Stimulated activated CD8-positive, alpha-beta memory T cell treated with anti-CD3 and anti-CD28 coated beads, Interleukin-4, amount 100 ng/mL, for 48 hours (primary cell): ENCODE measurements around the gene PLP2.

Experiments
- DNase-seq: peaks from one replicate; pipeline ENCODE4 v3.0.0-alpha.2; 2020

Gene PLP2

DNA sequence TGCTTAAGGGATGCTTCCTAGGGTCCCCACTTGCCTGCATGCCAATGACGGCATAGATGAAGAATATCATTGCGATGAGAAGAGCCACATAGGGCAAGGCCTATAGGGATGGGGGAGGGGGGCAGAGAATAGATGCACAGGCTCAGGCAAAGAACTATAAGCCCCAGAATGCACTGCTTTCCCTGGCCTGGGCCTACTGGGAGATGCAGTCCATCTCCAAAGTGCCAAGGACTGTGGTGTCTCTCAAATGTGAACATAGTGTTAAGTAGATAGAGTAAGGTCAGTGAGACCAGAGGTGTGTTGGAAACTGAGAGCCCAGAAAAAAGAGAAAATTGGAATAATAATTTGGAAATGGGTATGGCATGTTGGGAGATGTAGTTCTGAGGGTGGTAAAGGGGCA, 40.5 kb downstream of the PLP2 start:
- DNase-seq = no peak

DNA sequence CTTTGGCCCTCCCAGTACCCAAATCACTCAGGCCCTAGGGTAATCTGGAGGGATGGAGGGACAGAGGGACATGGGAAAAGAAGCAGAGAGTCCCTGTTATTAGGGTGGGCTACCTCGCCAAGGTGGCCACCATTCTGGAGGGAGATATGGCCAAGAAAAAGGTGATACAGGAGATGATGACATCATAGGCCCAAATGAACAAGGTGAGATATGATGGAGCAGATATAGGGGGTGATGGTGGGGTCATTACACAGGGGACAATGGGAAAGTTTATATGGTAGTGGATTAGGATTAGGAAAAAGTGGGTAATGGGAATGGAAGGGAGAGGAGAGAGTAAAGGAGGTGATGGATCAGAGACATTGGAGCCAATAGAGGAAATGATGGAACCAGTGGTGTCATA, 41.2 kb downstream of the PLP2 start:
- no peak for DNase-seq

DNA sequence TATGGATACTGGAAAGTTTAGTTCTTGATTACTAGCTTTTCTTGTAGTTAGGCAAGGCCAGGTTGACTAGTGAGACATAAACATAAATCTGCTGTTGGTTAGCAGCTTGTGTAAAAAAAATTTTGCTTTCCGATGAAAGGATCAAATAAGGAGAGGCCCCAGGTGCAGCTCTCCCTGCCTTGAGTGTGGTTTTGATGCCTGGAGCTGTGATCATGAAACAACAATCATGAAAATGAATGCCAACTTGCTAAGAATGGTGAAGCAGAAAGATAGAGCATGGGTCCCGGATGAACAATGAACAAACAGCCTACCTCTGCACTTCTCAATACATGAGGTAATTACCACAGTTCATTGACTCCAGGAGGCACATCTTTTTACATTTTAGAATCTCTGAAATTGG, 42.7 kb downstream of the PLP2 start:
- no peak for DNase-seq

DNA sequence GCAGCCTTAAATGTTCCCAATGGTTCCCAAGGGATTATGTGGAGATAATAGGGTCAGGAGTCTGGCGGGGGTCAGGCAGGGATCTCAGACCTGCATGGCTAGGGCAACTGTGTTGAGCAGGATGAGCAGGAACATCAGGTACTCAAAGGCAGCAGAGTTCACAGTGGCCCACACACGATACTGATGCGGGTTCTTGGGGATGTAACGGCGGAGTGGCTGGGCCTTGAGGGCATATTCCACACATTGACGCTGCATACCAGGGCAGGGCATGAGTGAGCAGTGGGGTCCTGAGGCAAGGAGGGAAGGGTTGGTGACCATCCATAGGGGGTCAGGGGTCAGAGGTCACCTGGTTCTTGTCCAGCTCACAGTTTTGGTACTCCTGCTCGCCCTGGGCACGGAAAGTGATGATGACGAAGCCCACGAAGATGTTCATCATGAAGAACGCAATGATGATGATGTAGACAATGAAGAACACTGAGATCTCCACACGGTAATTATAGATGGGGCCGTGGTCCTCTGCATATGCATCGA, 43.4 kb downstream of the PLP2 start:
- no peak for DNase-seq

DNA sequence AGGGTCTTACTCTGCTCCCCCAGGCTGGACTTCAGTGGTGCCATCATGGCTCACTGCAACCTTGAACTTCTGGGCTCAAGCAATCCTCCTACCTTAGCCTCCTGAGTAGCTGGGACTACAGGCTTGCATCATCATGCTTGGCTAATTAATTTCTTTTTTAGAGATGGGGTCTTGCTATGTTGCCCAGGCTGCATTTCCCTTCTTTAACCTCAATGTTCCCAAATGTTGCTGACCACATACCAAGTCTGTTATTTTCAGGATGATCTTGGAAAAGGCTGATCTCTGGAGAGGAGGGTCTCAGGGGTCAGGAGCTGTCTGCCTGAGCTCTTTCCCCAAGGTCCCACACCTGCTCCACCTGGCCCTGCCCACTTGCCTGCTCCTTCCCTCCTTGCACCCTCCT, 48.4 kb downstream of the PLP2 start:
- DNase-seq = no peak

DNA sequence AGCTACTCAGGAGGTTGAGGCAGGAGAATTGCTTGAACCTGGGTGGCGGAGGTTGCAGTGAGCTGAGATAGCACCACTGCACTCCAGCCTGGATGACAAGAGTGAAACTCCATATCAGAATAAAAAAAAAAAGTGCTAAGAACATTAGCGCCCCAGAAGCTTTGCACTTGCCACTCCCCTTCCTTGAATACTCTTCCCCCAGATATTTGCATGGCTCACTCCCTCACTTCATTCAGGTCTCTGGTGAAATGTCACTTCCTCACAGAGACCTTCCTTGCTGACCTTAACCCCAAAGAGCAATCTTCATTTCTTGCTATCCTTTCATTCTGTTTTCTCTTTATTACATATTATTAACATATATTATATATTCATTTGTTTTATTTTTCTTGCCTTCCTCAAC, 50.2 kb downstream of the PLP2 start:
- DNase-seq = no peak
